Measurements from ENCODE around the gene GRIP1. TPM values are rescaled to one million over a fixed set of nuclear protein-coding genes. Genes with fewer than 3 reads are reported as not detected.

GRIP1 gene
- total RNA-seq, 1 experiment from 2014 or later: 22.5 TPM

- TF ChIP-seq FOXJ3 (CRISPR knock-in tag; IDR thresholded peaks at IDR 0.05; ENCODE audit: borderline replicate concordance) (no peak), GRHL2 (CRISPR knock-in tag; IDR thresholded peaks at IDR 0.05; ENCODE audit: insufficient replicate concordance, severe bottlenecking) (no peak), NFE2L1 (CRISPR knock-in tag; IDR thresholded peaks at IDR 0.05) (no peak)
- TF ChIP-seq, protein P1, sequence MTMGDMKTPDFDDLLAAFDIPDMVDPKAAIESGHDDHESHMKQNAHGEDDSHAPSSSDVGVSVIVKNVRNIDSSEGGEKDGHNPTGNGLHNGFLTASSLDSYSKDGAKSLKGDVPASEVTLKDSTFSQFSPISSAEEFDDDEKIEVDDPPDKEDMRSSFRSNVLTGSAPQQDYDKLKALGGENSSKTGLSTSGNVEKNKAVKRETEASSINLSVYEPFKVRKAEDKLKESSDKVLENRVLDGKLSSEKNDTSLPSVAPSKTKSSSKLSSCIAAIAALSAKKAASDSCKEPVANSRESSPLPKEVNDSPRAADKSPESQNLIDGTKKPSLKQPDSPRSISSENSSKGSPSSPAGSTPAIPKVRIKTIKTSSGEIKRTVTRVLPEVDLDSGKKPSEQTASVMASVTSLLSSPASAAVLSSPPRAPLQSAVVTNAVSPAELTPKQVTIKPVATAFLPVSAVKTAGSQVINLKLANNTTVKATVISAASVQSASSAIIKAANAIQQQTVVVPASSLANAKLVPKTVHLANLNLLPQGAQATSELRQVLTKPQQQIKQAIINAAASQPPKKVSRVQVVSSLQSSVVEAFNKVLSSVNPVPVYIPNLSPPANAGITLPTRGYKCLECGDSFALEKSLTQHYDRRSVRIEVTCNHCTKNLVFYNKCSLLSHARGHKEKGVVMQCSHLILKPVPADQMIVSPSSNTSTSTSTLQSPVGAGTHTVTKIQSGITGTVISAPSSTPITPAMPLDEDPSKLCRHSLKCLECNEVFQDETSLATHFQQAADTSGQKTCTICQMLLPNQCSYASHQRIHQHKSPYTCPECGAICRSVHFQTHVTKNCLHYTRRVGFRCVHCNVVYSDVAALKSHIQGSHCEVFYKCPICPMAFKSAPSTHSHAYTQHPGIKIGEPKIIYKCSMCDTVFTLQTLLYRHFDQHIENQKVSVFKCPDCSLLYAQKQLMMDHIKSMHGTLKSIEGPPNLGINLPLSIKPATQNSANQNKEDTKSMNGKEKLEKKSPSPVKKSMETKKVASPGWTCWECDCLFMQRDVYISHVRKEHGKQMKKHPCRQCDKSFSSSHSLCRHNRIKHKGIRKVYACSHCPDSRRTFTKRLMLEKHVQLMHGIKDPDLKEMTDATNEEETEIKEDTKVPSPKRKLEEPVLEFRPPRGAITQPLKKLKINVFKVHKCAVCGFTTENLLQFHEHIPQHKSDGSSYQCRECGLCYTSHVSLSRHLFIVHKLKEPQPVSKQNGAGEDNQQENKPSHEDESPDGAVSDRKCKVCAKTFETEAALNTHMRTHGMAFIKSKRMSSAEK (CRISPR knock-in tag; IDR thresholded peaks at IDR 0.05; ENCODE audit: borderline replicate concordance): no peak
Measured at GRCh38 chr12:66533767-66534166, 145.1 kb downstream of the GRIP1 start (continued).

- TF ChIP-seq JAZF1 (CRISPR knock-in tag; IDR thresholded peaks at IDR 0.05) (no peak), RELA (CRISPR knock-in tag; IDR thresholded peaks at IDR 0.05; ENCODE audit: borderline replicate concordance) (no peak), SMAD4 (CRISPR knock-in tag; IDR thresholded peaks at IDR 0.05) (no peak), ESRRA (CRISPR knock-in tag; IDR thresholded peaks at IDR 0.05; ENCODE audit: borderline replicate concordance) (no peak), ZNF671 (CRISPR knock-in tag; IDR thresholded peaks at IDR 0.05) (no peak), FOXP4 (CRISPR knock-in tag; IDR thresholded peaks at IDR 0.05) (no peak), ZMAT4 (CRISPR knock-in tag; IDR thresholded peaks at IDR 0.05) (no peak), PREB (CRISPR knock-in tag; IDR thresholded peaks at IDR 0.05; ENCODE audit: borderline replicate concordance) (no peak), NFYB (CRISPR knock-in tag; conservative IDR thresholded peaks at IDR 0.05; ENCODE audit: low read depth) (no peak)
- TF ChIP-seq, protein P2, sequence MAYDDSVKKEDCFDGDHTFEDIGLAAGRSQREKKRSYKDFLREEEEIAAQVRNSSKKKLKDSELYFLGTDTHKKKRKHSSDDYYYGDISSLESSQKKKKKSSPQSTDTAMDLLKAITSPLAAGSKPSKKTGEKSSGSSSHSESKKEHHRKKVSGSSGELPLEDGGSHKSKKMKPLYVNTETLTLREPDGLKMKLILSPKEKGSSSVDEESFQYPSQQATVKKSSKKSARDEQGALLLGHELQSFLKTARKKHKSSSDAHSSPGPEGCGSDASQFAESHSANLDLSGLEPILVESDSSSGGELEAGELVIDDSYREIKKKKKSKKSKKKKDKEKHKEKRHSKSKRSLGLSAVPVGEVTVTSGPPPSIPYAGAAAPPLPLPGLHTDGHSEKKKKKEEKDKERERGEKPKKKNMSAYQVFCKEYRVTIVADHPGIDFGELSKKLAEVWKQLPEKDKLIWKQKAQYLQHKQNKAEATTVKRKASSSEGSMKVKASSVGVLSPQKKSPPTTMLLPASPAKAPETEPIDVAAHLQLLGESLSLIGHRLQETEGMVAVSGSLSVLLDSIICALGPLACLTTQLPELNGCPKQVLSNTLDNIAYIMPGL (CRISPR knock-in tag; IDR thresholded peaks at IDR 0.05): no peak
- ATAC-seq (no peak), DNase-seq (ENCODE audit: low spot score) (no peak)
- Mint-ChIP-seq H3K27ac (no peak overlapping the region), H3K4me3 (no peak overlapping the region), H3K9me3 (peaks cover 24% of the 10 kb centered on the region), H3K36me3 (peaks cover 22% of the 10 kb centered on the region), H3K27me3 (ENCODE audit: low read depth) (no peaks in the 10 kb centered on the region), H3K4me1 (peaks cover 10% of the 10 kb centered on the region)
- POLR2A ChIA-PET: interaction anchor here (0.6 kb wide), 1 partner anchor 1354 kb away, joined by 4 read pairs; no protein-coding TSS in a partner anchor
- CTCF ChIA-PET: interaction anchor here (1.8 kb wide), 1 partner anchor 17 kb away, joined by 5 read pairs; no protein-coding TSS in a partner anchor
Measured at GRCh38 chr12:66531766-66532165, 147.1 kb downstream of the GRIP1 start.

All from WTC11 (cell line).